Measurements from ENCODE around the gene FCN3. TPM values are rescaled to one million over a fixed set of nuclear protein-coding genes. Genes with fewer than 3 reads are reported as not detected.

FCN3 gene
- total and polyA plus RNA-seq, 9 of the 15 experiments (the other 6 are each of a cell fraction or from before 2014, with no cell fraction given) = 0.49 TPM; not detected in 8

DNA sequence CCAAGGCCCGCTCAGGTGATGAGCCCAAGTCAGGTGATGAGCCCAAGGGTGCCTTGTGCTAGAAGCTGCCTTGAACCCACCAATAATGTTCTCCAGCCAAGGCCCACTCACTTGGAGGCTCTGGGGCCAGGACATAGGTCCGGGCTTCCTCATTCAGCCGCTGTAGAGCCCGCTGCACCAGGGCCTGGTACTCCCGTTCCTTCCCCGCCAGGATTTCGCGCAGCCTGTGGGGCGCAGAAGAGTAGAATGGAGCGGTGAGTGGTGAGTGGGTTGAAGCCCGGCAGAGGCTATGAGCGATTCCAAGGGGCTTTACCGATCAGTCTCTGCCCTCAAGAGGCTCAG, 18.4 kb downstream of the FCN3 start:
- no peak for DNase-seq (ENCODE audit: extremely low read depth in 1 of 4, low spot score in 3 of 4)
- intact Hi-C loops (cut with micrococcal nuclease) = loop anchor here (5.0 kb wide), 2 partner anchors 36 to 54 kb away; partner anchors contain the start of gene GPR3
- in situ Hi-C loops (cut with MboI) = no loop called here

More for the DNA sequence above, 18.4 kb downstream of the FCN3 start:
- Histone ChIP-seq H4K20me1 (replicated peaks; ENCODE audit: control insufficient read depth, insufficient read depth, low read length) (0 out of 2 replicates have a peak, but pooled peaks cover 10% of the 10 kb centered on the region), H3K4me1 (replicated peaks in 1 of 2; ENCODE audit: control insufficient read depth in 2 of 2, insufficient read depth in 2 of 2, low read length in 2 of 2) (peaks cover 15 to 53% of the 10 kb centered on the region in 2 experiments), H3K9ac (ENCODE audit: insufficient read depth in 1 of 2, low read depth in 2 of 2, low read length in 2 of 2) (peak overlapping the region in 1 of 2 experiments; percentile 37; a peak in 1 of 4 replicates), H3K9me3 (replicated peaks; ENCODE audit: control insufficient read depth, insufficient read depth, low read depth, low read length) (no peaks in the 10 kb centered on the region), H3K9me1 (ENCODE audit: control insufficient read depth, insufficient read depth, low read length) (no peaks in the 10 kb centered on the region), H3K79me2 (ENCODE audit: control insufficient read depth, insufficient read depth, low read length) (no peaks in the 10 kb centered on the region), H3K27ac (ENCODE audit: extremely low read depth, low read depth, low read length) (no peak overlapping the region), H3K4me3 (no peak overlapping the region), H3K27me3 (ENCODE audit: control insufficient read depth in 2 of 2, insufficient read depth in 2 of 2, low read length in 2 of 2) (no peaks in the 10 kb centered on the region), H3K36me3 (ENCODE audit: control insufficient read depth, insufficient read depth, low read length) (peaks cover 12% of the 10 kb centered on the region; the same call in 2 of the 3 replicates), H3K4me2 (ENCODE audit: insufficient read depth, low read length) (no peak overlapping the region), H2AFZ (ENCODE audit: low read depth, low read length) (no peak overlapping the region)
- ChIA-PET CTCF (ENCODE audit: low intra/inter-chr PET ratio) (interaction anchor here (1.7 kb wide), 1 partner anchor 56 kb away, joined by 4 read pairs; no protein-coding TSS in a partner anchor), POLR2A (interaction anchor here (0.6 to 1.4 kb wide), 2 partner anchors 10 to 241 kb away, joined by 3 to 6 read pairs; partner anchors contain the start of gene MAP3K6)
- TF ChIP-seq GABPB2 (CRISPR knock-in tag; conservative IDR thresholded peaks at IDR 0.05) = no peak
- TF ChIP-seq RNF2 (IDR thresholded peaks at IDR 0.05) = no peak
- no peak for TF ChIP-seq RBM14 (IDR thresholded peaks at IDR 0.05; ENCODE audit: borderline replicate concordance, insufficient read depth, low read depth, low read length)
- TF ChIP-seq, protein P1, sequence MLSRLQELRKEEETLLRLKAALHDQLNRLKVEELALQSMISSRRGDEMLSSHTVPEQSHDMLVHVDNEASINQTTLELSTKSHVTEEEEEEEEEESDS (CRISPR knock-in tag; IDR thresholded peaks at IDR 0.05) = no peak
- no peak for TF ChIP-seq ZNF586 (CRISPR knock-in tag; conservative IDR thresholded peaks at IDR 0.05)
- TF ChIP-seq CBFB (CRISPR knock-in tag; IDR thresholded peaks at IDR 0.05) = no peak
- TF ChIP-seq, protein P2, sequence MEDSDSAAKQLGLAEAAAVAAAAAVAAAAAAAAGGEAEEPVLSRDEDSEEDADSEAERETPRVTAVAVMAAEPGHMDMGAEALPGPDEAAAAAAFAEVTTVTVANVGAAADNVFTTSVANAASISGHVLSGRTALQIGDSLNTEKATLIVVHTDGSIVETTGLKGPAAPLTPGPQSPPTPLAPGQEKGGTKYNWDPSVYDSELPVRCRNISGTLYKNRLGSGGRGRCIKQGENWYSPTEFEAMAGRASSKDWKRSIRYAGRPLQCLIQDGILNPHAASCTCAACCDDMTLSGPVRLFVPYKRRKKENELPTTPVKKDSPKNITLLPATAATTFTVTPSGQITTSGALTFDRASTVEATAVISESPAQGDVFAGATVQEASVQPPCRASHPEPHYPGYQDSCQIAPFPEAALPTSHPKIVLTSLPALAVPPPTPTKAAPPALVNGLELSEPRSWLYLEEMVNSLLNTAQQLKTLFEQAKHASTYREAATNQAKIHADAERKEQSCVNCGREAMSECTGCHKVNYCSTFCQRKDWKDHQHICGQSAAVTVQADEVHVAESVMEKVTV (CRISPR knock-in tag; IDR thresholded peaks at IDR 0.05) = no peak
- TF ChIP-seq SMARCB1 (IDR thresholded peaks at IDR 0.05; ENCODE audit: insufficient read length, low read depth) = no peak
- no peak for TF ChIP-seq RB1 (IDR thresholded peaks at IDR 0.05; ENCODE audit: low read depth)
- no peak for TF ChIP-seq JUN (IDR thresholded peaks at IDR 0.05; ENCODE audit: borderline replicate concordance, low read depth, low read length)
- no peak for TF ChIP-seq JUN (CRISPR knock-in tag; IDR thresholded peaks at IDR 0.05; ENCODE audit: borderline replicate concordance)
- TF ChIP-seq MTA3 (IDR thresholded peaks at IDR 0.05; ENCODE audit: borderline replicate concordance) = no peak
- TF ChIP-seq, protein P3, sequence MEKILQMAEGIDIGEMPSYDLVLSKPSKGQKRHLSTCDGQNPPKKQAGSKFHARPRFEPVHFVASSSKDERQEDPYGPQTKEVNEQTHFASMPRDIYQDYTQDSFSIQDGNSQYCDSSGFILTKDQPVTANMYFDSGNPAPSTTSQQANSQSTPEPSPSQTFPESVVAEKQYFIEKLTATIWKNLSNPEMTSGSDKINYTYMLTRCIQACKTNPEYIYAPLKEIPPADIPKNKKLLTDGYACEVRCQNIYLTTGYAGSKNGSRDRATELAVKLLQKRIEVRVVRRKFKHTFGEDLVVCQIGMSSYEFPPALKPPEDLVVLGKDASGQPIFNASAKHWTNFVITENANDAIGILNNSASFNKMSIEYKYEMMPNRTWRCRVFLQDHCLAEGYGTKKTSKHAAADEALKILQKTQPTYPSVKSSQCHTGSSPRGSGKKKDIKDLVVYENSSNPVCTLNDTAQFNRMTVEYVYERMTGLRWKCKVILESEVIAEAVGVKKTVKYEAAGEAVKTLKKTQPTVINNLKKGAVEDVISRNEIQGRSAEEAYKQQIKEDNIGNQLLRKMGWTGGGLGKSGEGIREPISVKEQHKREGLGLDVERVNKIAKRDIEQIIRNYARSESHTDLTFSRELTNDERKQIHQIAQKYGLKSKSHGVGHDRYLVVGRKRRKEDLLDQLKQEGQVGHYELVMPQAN (IDR thresholded peaks at IDR 0.05; ENCODE audit: borderline replicate concordance) = no peak
- TF ChIP-seq TBL1XR1 (IDR thresholded peaks at IDR 0.05; ENCODE audit: low read length in 2 of 2) = no peak
- TF ChIP-seq BRD9 (IDR thresholded peaks at IDR 0.05; ENCODE audit: low read depth, partially characterized antibody) = no peak
- no peak for TF ChIP-seq FOXJ2 (tag; IDR thresholded peaks at IDR 0.05)
- TF ChIP-seq SMC3 (conservative IDR thresholded peaks at IDR 0.05; ENCODE audit: insufficient read depth, low read depth, low read length) = no peak
- TF ChIP-seq HDAC3 (IDR thresholded peaks at IDR 0.05; ENCODE audit: borderline replicate concordance, partially characterized antibody) = no peak
- FAIRE-seq (no peak), ATAC-seq (no peak)
- 89% methylated on average over 13 of the region's 13 CpGs for WGBS (ENCODE audit: insufficient coverage, low coverage, missing lambda C conversion rate)
- BruUV-seq (replicated peaks) = no TSS peak
